Measurements from ENCODE around the gene FBXO11. TPM values are rescaled to one million over a fixed set of nuclear protein-coding genes. Genes with fewer than 3 reads are reported as not detected.

The FBXO11 gene
- total RNA-seq, 2 experiments from 2014 or later = 36.3 to 36.4 TPM

DNA sequence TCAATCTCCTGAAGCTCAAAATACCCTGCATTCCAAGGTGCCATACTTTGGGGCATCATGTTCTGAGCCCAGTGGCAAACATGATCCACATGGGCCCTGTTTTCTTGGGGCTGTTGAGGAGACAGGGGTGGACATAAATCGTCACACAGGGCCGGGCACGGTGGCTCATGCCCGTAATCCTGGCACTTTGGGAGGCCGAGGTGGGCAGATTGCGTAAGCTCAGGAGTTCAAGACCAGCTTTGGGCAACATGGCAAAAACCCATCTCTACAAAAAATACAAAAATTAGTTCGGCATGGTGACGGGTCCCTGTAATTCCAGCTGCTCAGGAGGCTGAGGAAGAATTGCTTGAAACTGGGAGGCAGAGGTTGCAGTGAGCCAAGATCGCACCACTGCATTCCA, 137.0 kb downstream of the FBXO11 start:
- Mint-ChIP-seq H3K4me3 (no peak overlapping the region), H3K27ac (no peak overlapping the region), H3K27me3 (no peaks in the 10 kb centered on the region), H3K4me1 (peaks cover 4% of the 10 kb centered on the region), H3K9me3 (no peaks in the 10 kb centered on the region), H3K36me3 (no peaks in the 10 kb centered on the region)
- DNase-seq = no peak

DNA sequence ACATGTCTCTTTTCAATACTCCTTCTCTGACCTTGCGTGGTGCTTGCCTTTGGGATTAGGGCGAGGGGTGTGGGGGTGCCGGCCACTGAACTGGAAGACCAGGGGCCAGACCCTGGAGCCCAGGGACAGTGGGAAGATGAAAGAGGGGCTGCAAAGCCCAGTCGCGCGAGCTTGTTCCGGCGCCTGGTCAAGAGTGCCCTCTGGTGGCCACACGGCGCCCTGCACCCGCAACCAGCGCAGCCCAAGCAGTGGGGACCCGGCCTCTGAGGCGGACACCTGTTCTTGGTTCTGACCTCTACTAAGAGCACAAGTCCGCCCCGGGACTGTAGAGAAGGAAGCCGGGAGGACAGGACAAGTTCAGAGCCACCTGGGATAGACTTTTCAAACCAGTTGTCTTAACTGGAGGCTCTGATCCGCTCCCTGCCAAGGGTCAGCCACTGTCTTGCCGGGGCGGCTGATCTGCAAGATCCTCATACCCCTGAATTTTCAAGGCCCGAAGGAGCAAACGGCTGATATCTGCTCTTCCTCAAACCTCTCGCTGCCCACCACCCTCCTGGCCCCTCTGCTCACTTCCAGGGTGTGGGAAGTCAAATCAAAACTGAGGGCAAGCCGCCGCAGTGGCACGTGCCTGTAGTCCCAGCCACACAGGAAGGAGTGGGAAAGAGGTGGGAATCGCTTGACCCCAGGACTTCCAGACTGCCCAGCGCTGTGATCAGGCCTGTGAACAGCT, 138.3 kb downstream of the FBXO11 start:
- H3K27me3 Mint-ChIP-seq = no peaks in the 10 kb centered on the region

DNA sequence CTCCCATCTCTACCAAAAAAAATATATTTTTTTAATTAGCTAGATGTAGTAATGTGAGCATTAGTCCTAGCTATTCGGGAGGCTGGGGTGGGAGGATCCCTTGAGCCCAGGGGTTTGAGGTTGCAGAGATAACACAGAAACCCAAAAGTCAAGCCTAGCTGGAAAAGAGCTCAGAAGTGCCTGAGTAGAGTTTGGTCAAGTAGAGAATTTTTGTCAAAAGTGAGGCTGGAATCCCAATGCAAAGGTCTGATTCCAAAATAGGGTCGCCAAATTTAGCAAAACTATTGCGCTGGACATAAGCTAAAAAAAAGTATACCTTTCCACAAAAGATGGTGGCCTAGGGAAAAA, 138.8 kb downstream of the FBXO11 start:
- DNase-seq = no peak
- no peak overlapping the region for H3K4me3 Mint-ChIP-seq
- no peaks in the 10 kb centered on the region for H3K27me3 Mint-ChIP-seq
- no peaks in the 10 kb centered on the region for H3K9me3 Mint-ChIP-seq
- no peaks in the 10 kb centered on the region for H3K36me3 Mint-ChIP-seq
- H3K4me1 Mint-ChIP-seq = peaks cover 4% of the 10 kb centered on the region
- no peak overlapping the region for H3K27ac Mint-ChIP-seq

More for the DNA sequence above, 138.3 kb downstream of the FBXO11 start:
- Mint-ChIP-seq H3K4me3 (no peak overlapping the region), H3K4me1 (peaks cover 4% of the 10 kb centered on the region), H3K9me3 (no peaks in the 10 kb centered on the region), H3K36me3 (no peaks in the 10 kb centered on the region), H3K27ac (no peak overlapping the region)
- peak; percentile 72 for DNase-seq

DNA sequence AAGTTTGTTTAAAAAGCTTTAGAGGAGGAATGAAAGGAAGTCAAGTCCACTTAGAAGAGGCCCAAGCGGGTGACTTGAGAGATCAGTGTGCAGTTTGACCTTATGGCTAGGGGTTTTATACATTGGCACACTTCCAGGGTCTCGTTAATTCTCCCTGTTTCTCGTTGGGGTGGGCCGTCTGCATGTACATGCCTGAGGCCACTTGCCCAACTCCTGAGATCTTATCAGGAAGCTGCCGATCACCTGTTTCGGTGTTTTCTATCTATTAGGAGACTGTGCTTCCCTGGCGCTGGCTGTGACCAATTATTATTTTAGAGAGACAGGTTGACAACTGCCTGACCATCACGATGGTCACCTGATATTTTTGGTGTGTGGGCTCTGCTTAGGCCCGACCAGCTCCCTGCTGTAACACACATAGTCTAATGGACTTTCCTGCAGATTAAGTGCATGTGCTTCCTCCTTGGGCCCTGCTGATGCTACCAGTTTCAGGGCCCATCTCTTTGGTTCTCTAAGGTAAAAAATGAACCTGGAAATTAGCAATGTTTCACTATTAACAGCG, 154.4 kb downstream of the FBXO11 start:
- Mint-ChIP-seq H3K9me3 (peaks cover 4% of the 10 kb centered on the region), H3K36me3 (peaks cover 1% of the 10 kb centered on the region), H3K4me3 (no peak overlapping the region), H3K4me1 (peaks cover 5% of the 10 kb centered on the region), H3K27ac (peak overlapping the region; percentile 45), H3K27me3 (no peaks in the 10 kb centered on the region)
- DNase-seq = no peak

DNA sequence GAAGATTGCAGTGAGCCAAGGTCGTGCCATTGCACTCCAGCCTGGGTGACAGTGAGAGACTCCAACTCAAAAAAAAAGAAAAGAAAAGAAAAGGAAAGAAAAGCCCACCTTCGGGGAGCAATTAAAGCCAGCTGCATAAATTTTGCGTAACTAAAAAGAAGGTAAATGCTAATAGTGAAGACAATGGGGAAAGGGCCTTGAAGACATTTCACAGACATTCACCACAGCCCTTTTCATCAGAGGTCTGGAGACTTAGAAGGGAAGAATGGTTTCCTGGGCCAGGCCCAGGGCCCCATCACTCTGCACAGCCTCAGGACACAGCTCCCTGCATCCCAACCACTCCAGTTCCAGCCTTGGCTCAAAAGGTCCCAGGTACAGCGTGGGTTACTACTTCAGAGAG, 158.4 kb downstream of the FBXO11 start:
- Mint-ChIP-seq H3K9me3 (peaks cover 4% of the 10 kb centered on the region), H3K27ac (no peak overlapping the region), H3K4me3 (no peak overlapping the region), H3K4me1 (peaks cover 5% of the 10 kb centered on the region), H3K27me3 (no peaks in the 10 kb centered on the region), H3K36me3 (peaks cover 1% of the 10 kb centered on the region)
- no peak for DNase-seq

DNA sequence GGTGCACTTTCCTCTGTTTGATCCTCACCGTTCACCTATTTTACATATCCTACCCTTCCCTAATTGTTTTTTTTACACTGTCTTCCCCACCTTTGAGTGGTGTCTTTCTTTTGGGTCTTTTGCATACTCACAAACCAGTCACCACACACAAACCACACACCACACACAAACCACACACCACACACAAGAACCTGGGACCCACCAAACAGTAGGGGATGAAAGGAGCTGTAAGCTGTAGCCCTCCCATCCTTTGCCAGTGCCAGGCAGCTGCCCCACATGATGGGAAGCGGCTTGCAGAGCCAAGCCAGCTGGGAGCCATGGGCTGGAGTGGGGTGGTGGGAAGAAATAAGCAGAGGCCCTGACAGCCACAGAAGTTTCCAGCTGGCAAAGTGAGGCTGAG, 162.2 kb downstream of the FBXO11 start:
- H3K27ac Mint-ChIP-seq = no peak overlapping the region
- peaks cover 10% of the 10 kb centered on the region for H3K27me3 Mint-ChIP-seq
- peaks cover 1% of the 10 kb centered on the region for H3K36me3 Mint-ChIP-seq
- H3K4me3 Mint-ChIP-seq = no peak overlapping the region
- DNase-seq = no peak
- H3K9me3 Mint-ChIP-seq = peaks cover 4% of the 10 kb centered on the region
- H3K4me1 Mint-ChIP-seq = no peaks in the 10 kb centered on the region

DNA sequence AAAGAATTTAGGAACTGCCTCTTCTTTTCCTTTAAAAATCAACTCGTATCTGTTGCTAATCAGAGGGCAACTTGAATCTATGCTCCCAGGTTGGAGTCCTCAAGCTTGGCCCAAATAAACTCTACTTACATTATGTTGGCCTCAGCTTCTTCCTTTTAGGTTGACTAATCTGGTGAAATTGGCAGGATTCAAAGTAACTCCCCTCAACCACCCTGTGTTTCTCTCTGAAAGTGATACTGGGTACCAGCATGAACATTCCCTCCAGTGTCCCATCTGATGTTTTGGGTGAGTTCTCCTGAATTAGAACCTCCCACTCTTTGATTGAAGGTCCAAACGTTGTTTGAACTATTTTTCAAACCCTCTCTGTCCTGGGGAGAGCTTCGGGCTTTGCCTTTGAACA, 164.7 kb downstream of the FBXO11 start:
- no peaks in the 10 kb centered on the region for H3K4me1 Mint-ChIP-seq
- no peak overlapping the region for H3K4me3 Mint-ChIP-seq
- DNase-seq = no peak
- H3K27ac Mint-ChIP-seq = no peak overlapping the region
- no peaks in the 10 kb centered on the region for H3K36me3 Mint-ChIP-seq
- H3K9me3 Mint-ChIP-seq = no peaks in the 10 kb centered on the region
- peaks cover 10% of the 10 kb centered on the region for H3K27me3 Mint-ChIP-seq

DNA sequence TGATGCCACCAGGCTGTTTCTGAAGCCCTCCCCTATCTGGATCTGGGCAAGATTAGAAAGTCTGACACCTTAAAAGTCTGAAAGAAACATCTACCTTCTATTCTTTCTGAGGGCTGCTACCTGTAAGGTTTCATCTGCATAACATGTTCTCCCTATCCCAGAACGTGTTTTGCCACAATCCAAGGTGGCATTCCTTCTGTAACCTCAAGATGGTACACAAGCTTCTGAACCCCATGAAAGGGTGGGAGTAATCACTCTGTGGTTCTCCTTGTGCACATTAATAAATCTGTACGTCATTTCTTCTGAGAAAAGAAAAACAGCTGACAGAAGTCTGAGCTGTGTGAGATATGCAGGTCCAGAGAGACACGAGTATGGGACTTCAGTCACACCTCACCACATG, 165.2 kb downstream of the FBXO11 start:
- no peak overlapping the region for H3K27ac Mint-ChIP-seq
- no peak overlapping the region for H3K4me3 Mint-ChIP-seq
- DNase-seq = no peak
- H3K36me3 Mint-ChIP-seq = no peaks in the 10 kb centered on the region
- no peaks in the 10 kb centered on the region for H3K4me1 Mint-ChIP-seq
- H3K9me3 Mint-ChIP-seq = no peaks in the 10 kb centered on the region
- H3K27me3 Mint-ChIP-seq = peaks cover 10% of the 10 kb centered on the region

Other genes starting within 250 kb of the FBXO11 start
- 100 to 1,000 TPM; 163 to 173 TPM for gene MSH6, start 123.4 kb downstream of the FBXO11 start, total RNA-seq